ENCODE measurements around the gene RNU1-3. TPM values are rescaled to one million over a fixed set of nuclear protein-coding genes. Genes with fewer than 3 reads are reported as not detected.
"Not testable (repeated sequence)": the region's sequence is repeated elsewhere in the genome, so short reads cannot be mapped to it uniquely, and the experiment has no call there.

The RNU1-3 gene
- total RNA-seq, 1 donor from 2014 or later: 1,356 TPM

DNA sequence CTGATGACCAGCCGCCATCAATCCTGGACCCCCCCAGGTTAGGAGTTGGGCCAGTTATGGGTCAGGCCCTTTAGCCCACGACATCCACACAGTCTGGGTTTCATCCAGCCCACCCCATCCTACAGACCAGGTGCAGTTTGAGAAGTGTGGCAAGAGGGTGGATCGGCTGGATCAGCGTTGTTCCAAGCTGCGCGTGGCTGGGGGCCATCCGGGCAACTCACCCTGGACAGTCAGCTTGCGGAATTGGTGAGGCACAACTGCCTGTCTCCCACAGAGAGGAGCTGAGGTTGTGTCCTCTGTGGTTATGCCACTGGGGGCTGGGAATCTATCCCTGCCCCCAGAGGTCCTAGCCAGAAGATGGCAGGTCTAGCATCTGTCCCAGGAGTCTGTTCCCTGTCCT, 18.0 kb downstream of the RNU1-3 start:
- H3K79me2 ChIP-seq (ENCODE audit: insufficient read depth, low read length); H3K4me3 Mint-ChIP-seq (ENCODE audit: unreplicated experiment); H3K36me3 ChIP-seq (ENCODE audit: insufficient read depth, low read length); H3K9ac ChIP-seq (ENCODE audit: low read length); H3K4me1 Mint-ChIP-seq (ENCODE audit: low read depth, unreplicated experiment); FAIRE-seq; H2AFZ ChIP-seq (ENCODE audit: low read depth, low read length); H3K27me3 Mint-ChIP-seq (ENCODE audit: low read depth, unreplicated experiment); H3K27ac ChIP-seq (ENCODE audit: low read depth, low read length); H3K9me3 ChIP-seq (ENCODE audit: insufficient read depth, low read depth, low read length); H3K4me2 ChIP-seq (ENCODE audit: low read length); H4K20me1 ChIP-seq (ENCODE audit: insufficient read depth, low read length); H3K36me3 Mint-ChIP-seq (ENCODE audit: low read depth, unreplicated experiment); H3K27ac Mint-ChIP-seq (ENCODE audit: unreplicated experiment); H3K4me3 ChIP-seq (ENCODE audit: insufficient read depth, low read depth, low read length); H3K9me3 Mint-ChIP-seq (ENCODE audit: unreplicated experiment); H3K27me3 ChIP-seq (ENCODE audit: insufficient read depth, low read length); DNase-seq (ENCODE audit: low read depth): not testable (repeated sequence)
- H3K4me1 ChIP-seq (ENCODE audit: insufficient read depth, low read length): peaks cover 10% of the 10 kb centered on the region

DNA sequence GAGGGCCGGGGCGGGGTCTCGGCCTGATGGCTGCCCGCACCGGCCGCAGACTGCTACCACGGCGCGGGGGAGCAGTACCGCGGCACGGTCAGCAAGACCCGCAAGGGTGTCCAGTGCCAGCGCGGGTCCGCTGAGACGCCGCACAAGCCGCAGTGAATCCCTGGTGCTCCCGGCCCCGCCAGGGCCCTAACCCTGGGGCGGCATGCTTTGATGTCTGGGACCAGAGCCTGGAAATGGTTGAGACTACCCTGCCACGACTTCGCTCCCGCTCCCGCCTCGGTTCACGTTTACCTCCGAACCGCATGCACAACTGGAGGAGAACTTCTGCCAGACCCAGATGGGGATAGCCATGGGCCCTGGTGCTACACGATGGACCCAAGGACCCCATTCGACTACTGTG, 18.5 kb downstream of the RNU1-3 start:
- not testable (repeated sequence) for H3K27ac Mint-ChIP-seq (ENCODE audit: unreplicated experiment); DNase-seq (ENCODE audit: low read depth); H3K4me2 ChIP-seq (ENCODE audit: low read length); H3K27ac ChIP-seq (ENCODE audit: low read depth, low read length); H3K4me1 Mint-ChIP-seq (ENCODE audit: low read depth, unreplicated experiment); H3K9me3 ChIP-seq (ENCODE audit: insufficient read depth, low read depth, low read length); H3K4me3 ChIP-seq (ENCODE audit: insufficient read depth, low read depth, low read length); H3K36me3 ChIP-seq (ENCODE audit: insufficient read depth, low read length); H3K9ac ChIP-seq (ENCODE audit: low read length); H4K20me1 ChIP-seq (ENCODE audit: insufficient read depth, low read length); FAIRE-seq; H3K4me3 Mint-ChIP-seq (ENCODE audit: unreplicated experiment); H3K27me3 ChIP-seq (ENCODE audit: insufficient read depth, low read length); H3K9me3 Mint-ChIP-seq (ENCODE audit: unreplicated experiment); H2AFZ ChIP-seq (ENCODE audit: low read depth, low read length); H3K27me3 Mint-ChIP-seq (ENCODE audit: low read depth, unreplicated experiment); H3K36me3 Mint-ChIP-seq (ENCODE audit: low read depth, unreplicated experiment)
- peaks cover 15% of the 10 kb centered on the region for H3K79me2 ChIP-seq (ENCODE audit: insufficient read depth, low read length)
- H3K4me1 ChIP-seq (ENCODE audit: insufficient read depth, low read length): peaks cover 15% of the 10 kb centered on the region

DNA sequence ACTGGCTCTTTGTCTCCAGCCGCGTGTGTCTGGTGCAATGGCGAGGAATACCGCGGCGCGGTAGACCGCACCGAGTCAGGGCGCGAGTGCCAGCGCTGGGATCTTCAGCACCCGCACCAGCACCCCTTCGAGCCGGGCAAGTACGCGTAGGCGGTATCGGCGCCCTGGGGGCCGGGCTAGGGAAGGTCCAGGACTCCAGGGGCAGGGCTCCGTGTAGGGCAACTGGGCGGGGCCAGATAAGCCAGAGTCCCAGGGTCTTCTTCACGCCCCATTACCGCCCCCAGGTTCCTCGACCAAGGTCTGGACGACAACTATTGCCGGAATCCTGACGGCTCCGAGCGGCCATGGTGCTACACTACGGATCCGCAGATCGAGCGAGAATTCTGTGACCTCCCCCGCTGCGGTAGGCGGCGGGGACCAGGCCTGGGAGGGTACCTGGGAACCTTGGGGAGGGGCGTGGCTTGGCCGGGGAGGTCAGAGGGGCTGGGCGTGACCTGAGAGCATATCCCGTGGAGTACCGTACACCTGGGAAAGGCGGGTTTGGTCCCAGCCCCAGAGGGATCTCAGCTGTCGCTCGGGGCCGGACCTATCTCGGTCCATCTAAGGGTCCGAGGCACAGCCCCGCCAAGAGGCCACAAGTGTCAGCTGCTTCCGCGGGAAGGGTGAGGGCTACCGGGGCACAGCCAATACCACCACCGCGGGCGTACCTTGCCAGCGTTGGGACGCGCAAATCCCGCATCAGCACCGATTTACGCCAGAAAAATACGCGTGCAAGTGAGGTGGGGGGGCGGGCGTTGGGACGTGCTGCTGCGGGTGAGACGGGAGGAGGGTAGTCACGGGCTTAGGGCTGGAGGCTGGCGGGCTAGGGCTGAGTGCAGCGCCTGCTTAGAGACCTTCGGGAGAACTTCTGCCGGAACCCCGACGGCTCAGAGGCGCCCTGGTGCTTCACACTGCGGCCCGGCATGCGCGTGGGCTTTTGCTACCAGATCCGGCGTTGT, 19.3 kb downstream of the RNU1-3 start:
- not testable (repeated sequence) for H3K27me3 Mint-ChIP-seq (ENCODE audit: low read depth, unreplicated experiment); H3K9me3 ChIP-seq (ENCODE audit: insufficient read depth, low read depth, low read length); H3K27ac ChIP-seq (ENCODE audit: low read depth, low read length); H3K27me3 ChIP-seq (ENCODE audit: insufficient read depth, low read length); H3K4me3 ChIP-seq (ENCODE audit: insufficient read depth, low read depth, low read length); DNase-seq (ENCODE audit: low read depth); H3K36me3 ChIP-seq (ENCODE audit: insufficient read depth, low read length); H4K20me1 ChIP-seq (ENCODE audit: insufficient read depth, low read length); FAIRE-seq; H3K4me1 Mint-ChIP-seq (ENCODE audit: low read depth, unreplicated experiment); H3K9me3 Mint-ChIP-seq (ENCODE audit: unreplicated experiment); H3K9ac ChIP-seq (ENCODE audit: low read length); H3K36me3 Mint-ChIP-seq (ENCODE audit: low read depth, unreplicated experiment); H2AFZ ChIP-seq (ENCODE audit: low read depth, low read length); H3K27ac Mint-ChIP-seq (ENCODE audit: unreplicated experiment); H3K4me2 ChIP-seq (ENCODE audit: low read length); H3K4me3 Mint-ChIP-seq (ENCODE audit: unreplicated experiment)
- peaks cover 23% of the 10 kb centered on the region for H3K79me2 ChIP-seq (ENCODE audit: insufficient read depth, low read length)
- H3K4me1 ChIP-seq (ENCODE audit: insufficient read depth, low read length): peaks cover 19% of the 10 kb centered on the region
- TF ChIP-seq EZH2 (IDR thresholded peaks at IDR 0.05; ENCODE audit: insufficient read depth, low read length): peak; percentile 41

DNA sequence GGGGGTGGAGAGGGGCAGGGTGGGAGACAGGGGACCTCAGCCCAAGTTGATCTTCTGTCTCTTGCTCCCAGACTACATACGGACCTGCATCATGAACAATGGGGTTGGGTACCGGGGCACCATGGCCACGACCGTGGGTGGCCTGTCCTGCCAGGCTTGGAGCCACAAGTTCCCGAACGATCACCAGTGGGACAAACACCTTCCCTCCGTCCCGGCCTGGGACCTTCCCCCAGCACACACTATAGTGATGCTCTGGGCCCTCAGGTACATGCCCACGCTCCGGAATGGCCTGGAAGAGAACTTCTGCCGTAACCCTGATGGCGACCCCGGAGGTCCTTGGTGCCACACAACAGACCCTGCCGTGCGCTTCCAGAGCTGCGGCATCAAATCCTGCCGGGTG, 20.0 kb downstream of the RNU1-3 start:
- not testable (repeated sequence) for H3K4me3 Mint-ChIP-seq (ENCODE audit: unreplicated experiment); H3K9me3 Mint-ChIP-seq (ENCODE audit: unreplicated experiment); H3K4me3 ChIP-seq (ENCODE audit: insufficient read depth, low read depth, low read length); H3K27me3 Mint-ChIP-seq (ENCODE audit: low read depth, unreplicated experiment); H2AFZ ChIP-seq (ENCODE audit: low read depth, low read length); H4K20me1 ChIP-seq (ENCODE audit: insufficient read depth, low read length); H3K9ac ChIP-seq (ENCODE audit: low read length); H3K9me3 ChIP-seq (ENCODE audit: insufficient read depth, low read depth, low read length); DNase-seq (ENCODE audit: low read depth); H3K27ac ChIP-seq (ENCODE audit: low read depth, low read length); FAIRE-seq; H3K36me3 ChIP-seq (ENCODE audit: insufficient read depth, low read length); H3K27ac Mint-ChIP-seq (ENCODE audit: unreplicated experiment); H3K4me2 ChIP-seq (ENCODE audit: low read length); H3K36me3 Mint-ChIP-seq (ENCODE audit: low read depth, unreplicated experiment); H3K27me3 ChIP-seq (ENCODE audit: insufficient read depth, low read length); H3K4me1 Mint-ChIP-seq (ENCODE audit: low read depth, unreplicated experiment)
- Histone ChIP-seq H3K4me1 (ENCODE audit: insufficient read depth, low read length) (peaks cover 19% of the 10 kb centered on the region), H3K79me2 (ENCODE audit: insufficient read depth, low read length) (peaks cover 29% of the 10 kb centered on the region)

DNA sequence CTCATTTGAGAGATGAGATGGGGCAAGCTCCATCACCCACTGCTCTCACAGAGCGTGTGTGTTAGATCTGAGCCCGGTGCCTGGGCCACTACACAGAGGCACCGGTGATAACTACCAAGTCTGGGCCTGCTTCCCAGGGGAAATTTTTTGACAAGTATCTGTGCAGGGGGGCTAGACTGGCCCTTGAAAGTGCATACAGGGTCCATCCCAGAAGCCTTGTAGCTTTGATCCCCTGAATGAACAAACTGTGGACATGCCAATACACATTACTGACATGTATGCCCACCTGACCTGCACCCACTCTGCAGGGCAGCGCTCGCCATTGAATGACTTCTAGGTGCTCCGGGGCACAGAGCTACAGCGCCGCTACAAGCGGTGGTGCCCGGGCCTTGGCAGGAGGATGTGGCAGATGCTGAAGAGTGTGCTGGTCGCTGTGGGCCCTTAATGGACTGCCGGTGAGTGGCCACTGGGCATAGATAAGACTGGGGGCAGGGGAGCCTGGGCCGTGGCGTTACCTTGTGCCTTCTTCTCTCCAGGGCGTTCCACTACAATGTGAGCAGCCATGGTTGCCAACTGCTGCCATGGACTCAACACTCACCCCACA, 20.6 kb downstream of the RNU1-3 start:
- not testable (repeated sequence) for H3K4me3 ChIP-seq (ENCODE audit: insufficient read depth, low read depth, low read length); H3K9ac ChIP-seq (ENCODE audit: low read length); H3K4me3 Mint-ChIP-seq (ENCODE audit: unreplicated experiment); H3K4me1 Mint-ChIP-seq (ENCODE audit: low read depth, unreplicated experiment); H3K36me3 ChIP-seq (ENCODE audit: insufficient read depth, low read length); H3K27me3 ChIP-seq (ENCODE audit: insufficient read depth, low read length); H3K9me3 ChIP-seq (ENCODE audit: insufficient read depth, low read depth, low read length); FAIRE-seq; H3K27ac ChIP-seq (ENCODE audit: low read depth, low read length); H3K27me3 Mint-ChIP-seq (ENCODE audit: low read depth, unreplicated experiment); H3K9me3 Mint-ChIP-seq (ENCODE audit: unreplicated experiment); H3K36me3 Mint-ChIP-seq (ENCODE audit: low read depth, unreplicated experiment); DNase-seq (ENCODE audit: low read depth); H3K4me2 ChIP-seq (ENCODE audit: low read length); H2AFZ ChIP-seq (ENCODE audit: low read depth, low read length); H3K27ac Mint-ChIP-seq (ENCODE audit: unreplicated experiment); H4K20me1 ChIP-seq (ENCODE audit: insufficient read depth, low read length)
- Histone ChIP-seq H3K4me1 (ENCODE audit: insufficient read depth, low read length) (peaks cover 19% of the 10 kb centered on the region), H3K79me2 (ENCODE audit: insufficient read depth, low read length) (peaks cover 35% of the 10 kb centered on the region)
